IMR-90 (cell line): Measurements from ENCODE around the gene TAS1R1. TPM values are rescaled to one million over a fixed set of nuclear protein-coding genes. Genes with fewer than 3 reads are reported as not detected.

Experiments
- ATAC-seq: fragments of 200-7000 bp; cut with Tn5 transposase; 2 replicates; pipeline ENCODE4 v1.9.1; 2020; ENCODE audit warnings: low read depth, mild to moderate bottlenecking, moderate library complexity
- BruUV-seq: library from RNA; stranded (reverse); fragments of 400-500 nt; replicated peaks from 2 replicates; lab custom pipeline; 2021; lab: Mats Ljungman, UMichigan
- CTCF ChIA-PET: fragments of 300-600 bp; formaldehyde crosslinking; extraction: SDS; loops from one replicate; lab custom pipeline; 2021; ENCODE audit warnings: antibody characterized with exemption; lab: Yijun Ruan, JAX
- POLR2A ChIA-PET: fragments of 300-600 bp; sonication (Branson Sonifier 250); formaldehyde crosslinking; loops from one replicate; lab custom pipeline; 2022; ENCODE audit warnings: antibody characterized with exemption; ENCODE audit not compliant: unreplicated experiment; lab: Charles Lee
- DNase-seq: peaks from one replicate; pipeline ENCODE4 v3.0.0; 2013
- H2AFZ ChIP-seq: replicated peaks from 2 replicates; pipeline ENCODE3; 2013; ENCODE audit warnings: low read length, mild to moderate bottlenecking; ENCODE audit not compliant: poor library complexity
- H2AK5ac ChIP-seq: 2 replicates; pipeline ENCODE4 v1.6.1; 2013; ENCODE audit warnings: low read depth, low read length, inconsistent platforms
- H2AK9ac ChIP-seq: replicated peaks from 2 replicates; pipeline ENCODE3; 2013; ENCODE audit warnings: mild to moderate bottlenecking, low read depth, low read length, moderate library complexity; ENCODE audit not compliant: poor library complexity
- H2BK120ac ChIP-seq: 2 replicates; pipeline ENCODE4 v1.6.1; 2013; ENCODE audit warnings: low read depth, low read length, inconsistent platforms
- H2BK15ac ChIP-seq: 3 replicates; pipeline ENCODE4 v1.6.1; 2013; ENCODE audit warnings: low read depth, low read length, inconsistent platforms
- H2BK20ac ChIP-seq: 2 replicates; pipeline ENCODE4 v1.6.1; 2013; ENCODE audit warnings: low read depth, mild to moderate bottlenecking, inconsistent platforms, low read length, moderate library complexity
- H2BK5ac ChIP-seq: 2 replicates; pipeline ENCODE4 v1.6.1; 2013; ENCODE audit warnings: mild to moderate bottlenecking, low read depth, low read length, inconsistent platforms; ENCODE audit not compliant: poor library complexity, severe bottlenecking
- H3K14ac ChIP-seq: replicated peaks from 2 replicates; pipeline ENCODE4 v1.6.1; 2013; ENCODE audit warnings: low read depth, low read length, inconsistent platforms
- H3K18ac ChIP-seq: 2 replicates; pipeline ENCODE4 v1.6.1; 2013; ENCODE audit warnings: low read depth, low read length, control low read depth
- H3K23ac ChIP-seq: 2 replicates; pipeline ENCODE4 v1.6.1; 2013; ENCODE audit warnings: low read depth, low read length, inconsistent platforms
- H3K27ac ChIP-seq: 2 replicates; pipeline ENCODE4 v1.5.1; 2013; ENCODE audit warnings: mild to moderate bottlenecking, control low read depth, low read length; ENCODE audit not compliant: insufficient read depth
- H3K27me3 ChIP-seq: 2 replicates; pipeline ENCODE4 v1.6.1; 2013; ENCODE audit warnings: low read length; ENCODE audit not compliant: control insufficient read depth, insufficient read depth
- H3K36me3 ChIP-seq: 2 replicates; pipeline ENCODE4 v1.6.1; 2013; ENCODE audit warnings: low read length, mixed read lengths; ENCODE audit not compliant: control insufficient read depth, insufficient read depth
- H3K4ac ChIP-seq: 2 replicates; pipeline ENCODE4 v1.6.1; 2013; ENCODE audit warnings: low read depth, low read length, inconsistent platforms
- H3K4me1 ChIP-seq: 2 replicates; pipeline ENCODE4 v1.6.1; 2013; ENCODE audit warnings: low read length, mixed read lengths; ENCODE audit not compliant: control insufficient read depth, insufficient read depth
- H3K4me2 ChIP-seq: 2 replicates; pipeline ENCODE4 v1.6.1; 2013; ENCODE audit warnings: low read depth, mild to moderate bottlenecking, control low read depth, low read length, moderate library complexity
- H3K4me3 ChIP-seq: 2 replicates; pipeline ENCODE4 v1.5.1; 2013; ENCODE audit warnings: low read depth, mild to moderate bottlenecking, control low read depth, low read length, moderate library complexity; ENCODE audit not compliant: insufficient read depth
- H3K56ac ChIP-seq: 2 replicates; pipeline ENCODE4 v1.6.1; 2013; ENCODE audit warnings: low read length, inconsistent platforms; ENCODE audit not compliant: insufficient read depth; ENCODE audit errors: extremely low read depth
- H3K79me1 ChIP-seq, 2 experiments: 2 replicates each; pipeline ENCODE4 v1.6.1; 2013; ENCODE audit warnings: low read length in 2 of 2, inconsistent platforms in 1 of 2, low read depth in 1 of 2
- H3K9ac ChIP-seq: 2 replicates; pipeline ENCODE4 v1.6.1; 2013; ENCODE audit warnings: low read depth, low read length, control low read depth
- H3K9me1 ChIP-seq: 2 replicates; pipeline ENCODE4 v1.6.1; 2013; ENCODE audit warnings: low read length, inconsistent platforms; ENCODE audit not compliant: insufficient read depth
- H3K9me3 ChIP-seq: 2 replicates; pipeline ENCODE4 v1.6.1; 2013; ENCODE audit warnings: low read length; ENCODE audit not compliant: control insufficient read depth, insufficient read depth
- H4K20me1 ChIP-seq: 2 replicates; pipeline ENCODE4 v1.6.1; 2013; ENCODE audit warnings: low read length, inconsistent platforms; ENCODE audit not compliant: insufficient read depth
- H4K5ac ChIP-seq: 2 replicates; pipeline ENCODE4 v1.6.1; 2013; ENCODE audit warnings: mild to moderate bottlenecking, low read depth, low read length, control low read depth
- H4K8ac ChIP-seq, 2 experiments: 2 replicates each; pipeline ENCODE4 v1.6.1; 2013; ENCODE audit warnings: low read depth in 2 of 2, low read length in 2 of 2, control low read depth in 1 of 2, inconsistent platforms in 1 of 2
- H4K91ac ChIP-seq: 2 replicates; pipeline ENCODE4 v1.6.1; 2013; ENCODE audit warnings: low read depth, low read length, inconsistent platforms; ENCODE audit not compliant: insufficient read depth
- POLR2A ChIP-seq: IDR thresholded peaks from 2 replicates; pipeline ENCODE4 v1.6.1; 2012; ENCODE audit warnings: mild to moderate bottlenecking, low read depth, low read length
- RAD21 ChIP-seq: IDR thresholded peaks from 2 replicates; pipeline ENCODE4 v1.6.1; 2012; ENCODE audit warnings: low read length, improper control_type of control experiment
- RCOR1 ChIP-seq: IDR thresholded peaks from 2 replicates; pipeline ENCODE4 v1.6.1; 2012; ENCODE audit warnings: mild to moderate bottlenecking, low read length, improper control_type of control experiment; ENCODE audit not compliant: insufficient replicate concordance
- RFX5 ChIP-seq: IDR thresholded peaks from 2 replicates; pipeline ENCODE4 v1.8.0; 2012; ENCODE audit warnings: low read depth, mild to moderate bottlenecking, low read length, moderate library complexity
- WGBS, 2 experiments: methylation state at CpG; one replicate each; pipeline versions ENCODE4 v1.1.5 to v1.1.7; 2013; ENCODE audit warnings: missing lambda C conversion rate in 2 of 2; ENCODE audit not compliant: insufficient read length in 1 of 2; ENCODE audit errors: extremely low coverage in 2 of 2; 5-methylcytosine and 5-hydroxymethylcytosine counted together
- dilution Hi-C: fragments of 300-500 bp; cut with HindIII; formaldehyde crosslinking; loops from one replicate; pipeline ENCODE4 v1.14.3; 2018; ENCODE audit warnings: low sequenced_read_pairs; ENCODE audit not compliant: unreplicated experiment
- in situ Hi-C: fragments of 300-500 bp; cut with MboI; formaldehyde crosslinking; loops from 3 replicates; pipeline ENCODE4 v1.14.3; 2019; ENCODE audit warnings: low sequenced_read_pairs, inconsistent platforms, mixed read lengths
- intact Hi-C: fragments of 100-400 bp; cut with micrococcal nuclease; formaldehyde crosslinking; loops from 2 replicates; pipeline ENCODE4 v1.10.0; 2022
- polyA plus RNA-seq, 3 experiments: library from polyadenylated mRNA; depleted of rRNA; stranded (reverse); fragments of >200 nt; gene quantifications; 2 replicates each; pipeline ENCODE4 v1.2.3, GENCODE V29; 2012; ENCODE audit warnings: low replicate concordance in 1 of 3
- total RNA-seq: library from RNA; depleted of rRNA; stranded (reverse); fragments of >200 nt; gene quantifications from 2 replicates; pipeline ENCODE4 v1.2.3, GENCODE V29; 2012

The TAS1R1 gene
- total and polyA plus RNA-seq, 2 of the 4 experiments (the other 2 are of a cell fraction), result 0.05 TPM; not detected in 1

GRCh38 chr1:6509220-6509918 is 45.7 kb upstream of the TAS1R1 start:
- Histone ChIP-seq H3K4me3 (no peak overlapping the region), H4K8ac (no peak overlapping the region), H3K9me1 (no peaks in the 10 kb centered on the region), H4K91ac (no peak overlapping the region), H3K23ac (no peak overlapping the region), H3K9me3 (no peaks in the 10 kb centered on the region), H2BK5ac (no peak overlapping the region), H3K9ac (no peak overlapping the region), H2BK120ac (no peak overlapping the region), H3K4ac (no peak overlapping the region), H4K5ac (no peak overlapping the region), H2BK15ac (no peak overlapping the region), H3K4me2 (no peak overlapping the region), H2BK20ac (no peak overlapping the region), H3K56ac (no peak overlapping the region), H3K14ac (no peak overlapping the region), H3K27me3 (peaks cover 4% of the 10 kb centered on the region; the same call in 1 of the 2 replicates), H3K36me3 (no peaks in the 10 kb centered on the region), H2AFZ (no peak overlapping the region), H4K20me1 (no peaks in the 10 kb centered on the region), H2AK9ac (no peak overlapping the region), H3K27ac (no peak overlapping the region), H2AK5ac (no peak overlapping the region), H3K4me1 (no peaks in the 10 kb centered on the region), H3K79me1 (no peaks in the 10 kb centered on the region), H3K18ac (no peak overlapping the region)
- BruUV-seq, result no TSS peak
- intact Hi-C loops (no loop called here), in situ Hi-C loops (no loop called here), dilution Hi-C loops (no loop called here)
- ChIA-PET CTCF (no interaction called here), POLR2A (no interaction called here)
- 87% methylated on average over 6 of the region's 20 CpGs; no CpG with 5 or more reads in 1 of the 2 experiments for WGBS, 2 experiments
- ATAC-seq (no peak), DNase-seq (no peak)
- TF ChIP-seq RAD21, result no peak
- TF ChIP-seq POLR2A, result no peak
- no peak for TF ChIP-seq RCOR1
- TF ChIP-seq RFX5, result no peak
